Stomach (tissue), 9 donors: ENCODE data around the gene BSN. TPM values are rescaled to one million over a fixed set of nuclear protein-coding genes. Genes with fewer than 3 reads are reported as not detected.

Experiments used
- DNase-seq, 2 donors: peaks; one replicate each; pipeline versions ENCODE4 v3.0.0 to v3.0.0-alpha.2; 2013 to 2019
- H3K27ac ChIP-seq, 5 donors: fragments of 200-600 bp in 4 of 5; sonication (generic) in 4 of 5; one replicate each; pipeline ENCODE4 v1.5.1; 2013 to 2019; ENCODE audit warnings: mild to moderate bottlenecking in 1 of 5, moderate library complexity in 1 of 5
- H3K27me3 ChIP-seq, 3 donors: fragments of 200-600 bp; sonication (generic); one replicate each; pipeline ENCODE4 v1.5.1; 2017 to 2019; ENCODE audit warnings: mixed run types in 1 of 3
- H3K36me3 ChIP-seq, 4 donors: fragments of 200-600 bp; sonication (generic); 1 replicate in 3 of 4; 2 replicates in 1 of 4; pipeline ENCODE4 v1.5.1; 2016 to 2019
- H3K4me1 ChIP-seq, 4 donors: fragments of 200-600 bp; sonication (generic); one replicate each; pipeline ENCODE4 v1.5.1; 2016 to 2019
- H3K4me3 ChIP-seq, 4 donors: fragments of 200-600 bp; sonication (generic) in 3 of 4; one replicate each; pipeline ENCODE4 v1.5.1; 2016 to 2019; ENCODE audit warnings: mild to moderate bottlenecking in 1 of 4
- H3K9me3 ChIP-seq, 4 donors: fragments of 200-600 bp; sonication (generic); one replicate each; pipeline ENCODE4 v1.5.1; 2016 to 2019
- CTCF ChIP-seq, 7 experiments: fragments of 450-650 bp in 4 of 7; fragments of 200-600 bp in 3 of 7; sonication (generic) in 3 of 7; IDR thresholded peaks; one replicate each; pipeline ENCODE4 v1.5.1; 2016 to 2019; ENCODE audit warnings: antibody characterized with exemption in 7 of 7, control low read depth in 2 of 7, mild to moderate bottlenecking in 1 of 7
- EP300 ChIP-seq: sonication (generic); formaldehyde crosslinking; IDR thresholded peaks from one replicate; pipeline ENCODE4 v1.6.1; 2017; ENCODE audit warnings: antibody characterized with exemption
- POLR2A ChIP-seq, 4 donors: fragments of 450-650 bp; IDR thresholded peaks; one replicate each; pipeline ENCODE4 v1.6.1; 2016; ENCODE audit warnings: antibody characterized with exemption in 4 of 4, control low read depth in 2 of 4, mild to moderate bottlenecking in 1 of 4, moderate library complexity in 1 of 4
- POLR2AphosphoS5 ChIP-seq, 3 donors: sonication (generic); formaldehyde crosslinking; IDR thresholded peaks; one replicate each; pipeline ENCODE4 v1.6.1; 2016; ENCODE audit warnings: antibody characterized with exemption in 3 of 3
- whole genome bisulfite sequencing, 5 donors: extraction: QIAGEN DNeasy Blood & Tissue Kit in 3 of 5; methylation state at CpG; one replicate each; pipeline versions ENCODE4 v1.1.5 to v1.1.7; 2013 to 2018; 5-methylcytosine and 5-hydroxymethylcytosine counted together
- intact Hi-C: fragments of 100-400 bp; cut with DNase I; formaldehyde crosslinking; loops from one replicate; pipeline ENCODE4 v1.15.1; 2023; ENCODE audit warnings: low total_unique reads
- polyA plus RNA-seq, 3 donors: library from polyadenylated mRNA; stranded (reverse); fragments of 200-250 nt; gene quantifications; one replicate each; pipeline ENCODE4 v1.2.3, GENCODE V29; 2013
- total RNA-seq, 5 donors: library from RNA; depleted of rRNA; stranded (reverse); fragments of >200 nt; gene quantifications; one replicate each; pipeline versions ENCODE4 v1.1.0 to v1.2.3, GENCODE V29; 2014 to 2016
- donor health status: healthy with polysubstance abuse.
- donor health status: Bipolar disorder and iron deficiency.
- donor health status: healthy.

The BSN gene
- total and polyA plus RNA-seq, 8 donors, result 0.03 to 4.5 (median 0.77) TPM; not detected in 2

GRCh38 chr3:49658711-49659110, 104.4 kb downstream of the BSN start:
- Histone ChIP-seq H3K4me3 (no peak overlapping the region), H3K27me3 (peaks cover 0 to 24% (median 0%) of the 10 kb centered on the region in 3 donors), H3K27ac (no peak overlapping the region), H3K4me1 (peaks cover 0 to 6% (median 0%) of the 10 kb centered on the region in 4 donors), H3K9me3 (no peaks in the 10 kb centered on the region), H3K36me3 (no peaks in the 10 kb centered on the region)
- TF ChIP-seq CTCF (IDR thresholded peaks at IDR 0.05), result no peak
- TF ChIP-seq POLR2A (IDR thresholded peaks at IDR 0.05), result no peak
- no peak for TF ChIP-seq EP300
- no peak for TF ChIP-seq POLR2AphosphoS5 (IDR thresholded peaks at IDR 0.05)
- intact Hi-C loops, result no loop called here
- no peak for DNase-seq
- WGBS, 5 donors, result 41 to 59% (median 56%) methylated on average over 2 of the region's 2 CpGs

GRCh38 chr3:49659756-49660155, 105.5 kb downstream of the BSN start:
- H3K27me3 ChIP-seq, result peaks cover 0 to 28% (median 0%) of the 10 kb centered on the region in 3 donors
- no peak overlapping the region for H3K27ac ChIP-seq
- no peak for TF ChIP-seq POLR2A (IDR thresholded peaks at IDR 0.05)
- TF ChIP-seq POLR2AphosphoS5 (IDR thresholded peaks at IDR 0.05), result no peak
- 48 to 76% (median 70%) methylated on average over 4 of the region's 4 CpGs for WGBS, 5 donors
- H3K9me3 ChIP-seq, result no peaks in the 10 kb centered on the region
- no peak for DNase-seq
- H3K4me3 ChIP-seq, result no peak overlapping the region
- intact Hi-C loops, result no loop called here
- peaks cover 0 to 6% (median 0%) of the 10 kb centered on the region in 4 donors for H3K4me1 ChIP-seq
- H3K36me3 ChIP-seq, result no peaks in the 10 kb centered on the region

- no peak overlapping the region for H3K4me3 ChIP-seq
- intact Hi-C loops, result no loop called here
- WGBS, 5 donors, result 82 to 86% (median 85%) methylated on average over 13 to 14 of the region's 14 CpGs
Observed at GRCh38 chr3:49661281-49661680, 107.0 kb downstream of the BSN start.

GRCh38 chr3:49662021-49662420, 107.7 kb downstream of the BSN start:
- WGBS, 5 donors, result 86 to 92% (median 89%) methylated on average over 14 to 22 of the region's 22 CpGs
- Histone ChIP-seq H3K4me3 (no peak overlapping the region), H3K27ac (no peak overlapping the region), H3K27me3 (peaks cover 0 to 19% (median 0%) of the 10 kb centered on the region in 3 donors), H3K9me3 (no peaks in the 10 kb centered on the region), H3K4me1 (peaks cover 0 to 20% (median 4%) of the 10 kb centered on the region in 4 donors), H3K36me3 (no peaks in the 10 kb centered on the region)
- no peak for DNase-seq
- intact Hi-C loops, result no loop called here
- TF ChIP-seq POLR2A (IDR thresholded peaks at IDR 0.05), result no peak
- no peak for TF ChIP-seq EP300
- no peak for TF ChIP-seq CTCF (IDR thresholded peaks at IDR 0.05)
- TF ChIP-seq POLR2AphosphoS5 (IDR thresholded peaks at IDR 0.05), result no peak

More at GRCh38 chr3:49661281-49661680, 107.0 kb downstream of the BSN start:
- Histone ChIP-seq H3K27ac (no peak overlapping the region), H3K36me3 (no peaks in the 10 kb centered on the region), H3K27me3 (peaks cover 0 to 26% (median 0%) of the 10 kb centered on the region in 3 donors), H3K4me1 (peaks cover 0 to 20% (median 4%) of the 10 kb centered on the region in 4 donors), H3K9me3 (no peaks in the 10 kb centered on the region)
- TF ChIP-seq EP300 (no peak), POLR2A (IDR thresholded peaks at IDR 0.05) (no peak), CTCF (IDR thresholded peaks at IDR 0.05) (no peak), POLR2AphosphoS5 (IDR thresholded peaks at IDR 0.05) (no peak)
- DNase-seq, result no peak

- whole genome bisulfite sequencing, 5 donors, result 93 to 98% (median 94%) methylated on average over 13 to 34 of the region's 34 CpGs
- Histone ChIP-seq H3K9me3 (no peaks in the 10 kb centered on the region), H3K27ac (no peak overlapping the region), H3K36me3 (no peaks in the 10 kb centered on the region), H3K27me3 (peaks cover 0 to 22% (median 0%) of the 10 kb centered on the region in 3 donors), H3K4me1 (peaks cover 0 to 20% (median 4%) of the 10 kb centered on the region in 4 donors), H3K4me3 (no peak overlapping the region)
- no peak for TF ChIP-seq POLR2A (IDR thresholded peaks at IDR 0.05)
- no peak for TF ChIP-seq POLR2AphosphoS5 (IDR thresholded peaks at IDR 0.05)
- no peak for TF ChIP-seq EP300
- no peak for TF ChIP-seq CTCF (IDR thresholded peaks at IDR 0.05)
- intact Hi-C loops, result no loop called here
- DNase-seq, result no peak
Observed at GRCh38 chr3:49662720-49663413, 108.6 kb downstream of the BSN start.
